ENCODE measurements around the gene ERBB4. TPM values are rescaled to one million over a fixed set of nuclear protein-coding genes. Genes with fewer than 3 reads are reported as not detected.

ERBB4 gene
- total RNA-seq, 1 experiment from 2014 or later, result 0.04 TPM

- H3K56ac ChIP-seq (ENCODE audit: insufficient read length, low read depth, low read length), result no peak overlapping the region
- no peak overlapping the region for H3K4ac ChIP-seq (ENCODE audit: low read depth, low read length)
- no peak for DNase-seq
- TF ChIP-seq, protein P1, sequence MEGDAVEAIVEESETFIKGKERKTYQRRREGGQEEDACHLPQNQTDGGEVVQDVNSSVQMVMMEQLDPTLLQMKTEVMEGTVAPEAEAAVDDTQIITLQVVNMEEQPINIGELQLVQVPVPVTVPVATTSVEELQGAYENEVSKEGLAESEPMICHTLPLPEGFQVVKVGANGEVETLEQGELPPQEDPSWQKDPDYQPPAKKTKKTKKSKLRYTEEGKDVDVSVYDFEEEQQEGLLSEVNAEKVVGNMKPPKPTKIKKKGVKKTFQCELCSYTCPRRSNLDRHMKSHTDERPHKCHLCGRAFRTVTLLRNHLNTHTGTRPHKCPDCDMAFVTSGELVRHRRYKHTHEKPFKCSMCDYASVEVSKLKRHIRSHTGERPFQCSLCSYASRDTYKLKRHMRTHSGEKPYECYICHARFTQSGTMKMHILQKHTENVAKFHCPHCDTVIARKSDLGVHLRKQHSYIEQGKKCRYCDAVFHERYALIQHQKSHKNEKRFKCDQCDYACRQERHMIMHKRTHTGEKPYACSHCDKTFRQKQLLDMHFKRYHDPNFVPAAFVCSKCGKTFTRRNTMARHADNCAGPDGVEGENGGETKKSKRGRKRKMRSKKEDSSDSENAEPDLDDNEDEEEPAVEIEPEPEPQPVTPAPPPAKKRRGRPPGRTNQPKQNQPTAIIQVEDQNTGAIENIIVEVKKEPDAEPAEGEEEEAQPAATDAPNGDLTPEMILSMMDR (conservative IDR thresholded peaks at IDR 0.05), result no peak
- no peaks in the 10 kb centered on the region for H3K27me3 Mint-ChIP-seq (ENCODE audit: low read depth)
- no peak overlapping the region for H2BK5ac ChIP-seq (ENCODE audit: insufficient read length, low read length)
- no peaks in the 10 kb centered on the region for H3K79me1 ChIP-seq (ENCODE audit: insufficient read depth, low read depth, low read length, poor library complexity, severe bottlenecking)
- no peaks in the 10 kb centered on the region for H3K27me3 ChIP-seq (ENCODE audit: insufficient read depth, low read length)
- H3K9me3 ChIP-seq (ENCODE audit: control insufficient read depth, low read depth, low read length), result no peaks in the 10 kb centered on the region
- no peak overlapping the region for H3K27ac ChIP-seq (ENCODE audit: insufficient read length, low read depth, low read length)
- no peak overlapping the region for H4K5ac ChIP-seq (ENCODE audit: insufficient read length, low read depth, low read length)
- H3K79me2 ChIP-seq (ENCODE audit: insufficient read depth, low read length), result no peaks in the 10 kb centered on the region
- H4K8ac ChIP-seq (replicated peaks; ENCODE audit: insufficient read length, low read depth, low read length), result no peak overlapping the region
- no peak overlapping the region for H3K18ac ChIP-seq (ENCODE audit: insufficient read length, low read depth, low read length)
- no peak overlapping the region for H3T11ph ChIP-seq (ENCODE audit: low read length)
- H3K27ac Mint-ChIP-seq, result no peak overlapping the region
- H3K23ac ChIP-seq (ENCODE audit: insufficient read length, low read depth, low read length), result no peak overlapping the region
- no peak overlapping the region for H2AK5ac ChIP-seq (ENCODE audit: insufficient read length, low read length)
- no peak overlapping the region for H3K4me2 ChIP-seq (ENCODE audit: insufficient read depth, insufficient read length, low read length)
- no peaks in the 10 kb centered on the region for H3K36me3 Mint-ChIP-seq (ENCODE audit: insufficient read depth in 1 of 3, low read depth in 3 of 3)
- no peaks in the 10 kb centered on the region for H3K9me3 Mint-ChIP-seq
- H2AFZ ChIP-seq (ENCODE audit: low read length), result no peak overlapping the region
- H3K9ac ChIP-seq (ENCODE audit: extremely low read depth, insufficient read length, low read length), result no peak overlapping the region
- no peak overlapping the region for H2BK20ac ChIP-seq (ENCODE audit: low read depth, low read length, poor library complexity, severe bottlenecking)
- no peak overlapping the region for H2BK12ac ChIP-seq (ENCODE audit: insufficient read length, low read depth, low read length)
- no peaks in the 10 kb centered on the region for H3K4me1 ChIP-seq (ENCODE audit: insufficient read depth, low read length)
- no peak overlapping the region for H3K14ac ChIP-seq (ENCODE audit: insufficient read depth, low read length)
- no peak overlapping the region for H2BK120ac ChIP-seq (ENCODE audit: low read depth, low read length, poor library complexity, severe bottlenecking)
- H3K23me2 ChIP-seq (ENCODE audit: insufficient read length, low read depth, low read length, poor library complexity, severe bottlenecking), result no peaks in the 10 kb centered on the region
- no peak overlapping the region for H4K91ac ChIP-seq (ENCODE audit: insufficient read length, low read depth, low read length)
- H4K20me1 ChIP-seq (ENCODE audit: control insufficient read depth, insufficient read depth, insufficient read length), result no peaks in the 10 kb centered on the region
- H3K4me3 Mint-ChIP-seq, result no peak overlapping the region
- no peak overlapping the region for H2BK15ac ChIP-seq (ENCODE audit: low read depth, low read length)
- H3K4me1 Mint-ChIP-seq, result peaks cover under 1 to 10% of the 10 kb centered on the region in 2 experiments; a peak in 3 of 4 replicates
These were observed 249.3 kb downstream of the ERBB4 start for GRCh38 chr2:212289301-212289700.

Measured in H9 (cell line).